T-helper 1 cell treated with Interleukin-12 subunit alpha and Interleukin-12 subunit beta and Interleukin-4 antibody, amounts not matched to agents 30 μg/mL and 1 μg/mL, for 36 hours (primary cell): ENCODE results near the gene LHX5.

ENCODE experiments used
- H3K27ac Mint-ChIP-seq: one replicate; pipeline ENCODE4 v1.8.0; 2021; ENCODE audit warnings: mild to moderate bottlenecking, mixed read lengths
- H3K27me3 Mint-ChIP-seq: one replicate; pipeline ENCODE4 v1.8.0; 2021; ENCODE audit warnings: low read depth, mixed read lengths
- H3K36me3 Mint-ChIP-seq: one replicate; pipeline ENCODE4 v1.8.0; 2021; ENCODE audit warnings: low read depth, mixed read lengths
- H3K4me1 Mint-ChIP-seq: one replicate; pipeline ENCODE4 v1.8.0; 2021; ENCODE audit warnings: low read depth, mixed read lengths
- H3K4me3 Mint-ChIP-seq: one replicate; pipeline ENCODE4 v1.8.0; 2021; ENCODE audit warnings: mild to moderate bottlenecking, moderate library complexity, mixed read lengths
- H3K9me3 Mint-ChIP-seq: one replicate; pipeline ENCODE4 v1.8.0; 2021; ENCODE audit warnings: mixed read lengths

Gene LHX5

DNA sequence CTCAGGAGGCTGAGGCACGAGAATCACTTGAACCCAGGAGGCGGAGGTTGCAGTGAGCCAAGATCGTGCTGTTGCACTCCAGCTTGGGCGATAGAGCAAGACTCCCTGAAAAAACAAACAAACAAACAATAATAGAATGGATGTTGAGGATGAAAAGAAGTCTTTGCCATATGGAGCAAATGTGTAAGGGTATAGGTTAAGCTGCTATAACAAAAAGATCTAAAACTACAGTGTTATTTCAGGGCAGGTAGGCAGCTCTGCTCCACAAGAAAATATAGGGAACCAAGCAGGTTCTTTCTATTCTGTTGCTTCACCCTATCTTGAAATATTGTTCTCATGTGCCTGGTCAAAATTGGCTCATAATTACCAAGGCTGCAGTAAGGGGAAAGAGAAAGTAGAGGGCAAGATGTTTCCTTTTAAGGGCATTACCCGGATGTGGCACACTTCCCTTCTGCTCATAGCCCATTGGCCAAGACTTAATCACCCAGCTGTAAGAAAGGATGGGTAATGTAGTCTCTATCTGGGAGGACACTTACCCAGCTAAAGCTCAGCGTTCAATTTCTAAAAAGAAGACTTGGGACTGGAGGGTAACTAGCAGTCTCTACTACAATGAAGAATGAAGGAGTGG is 26.0 kb downstream of the LHX5 start:
- H3K36me3 Mint-ChIP-seq: no peaks in the 10 kb centered on the region
- H3K4me1 Mint-ChIP-seq: no peaks in the 10 kb centered on the region
- peaks cover 4% of the 10 kb centered on the region for H3K9me3 Mint-ChIP-seq
- H3K4me3 Mint-ChIP-seq: no peak overlapping the region
- H3K27me3 Mint-ChIP-seq: peaks cover 13% of the 10 kb centered on the region
- H3K27ac Mint-ChIP-seq: no peak overlapping the region

DNA sequence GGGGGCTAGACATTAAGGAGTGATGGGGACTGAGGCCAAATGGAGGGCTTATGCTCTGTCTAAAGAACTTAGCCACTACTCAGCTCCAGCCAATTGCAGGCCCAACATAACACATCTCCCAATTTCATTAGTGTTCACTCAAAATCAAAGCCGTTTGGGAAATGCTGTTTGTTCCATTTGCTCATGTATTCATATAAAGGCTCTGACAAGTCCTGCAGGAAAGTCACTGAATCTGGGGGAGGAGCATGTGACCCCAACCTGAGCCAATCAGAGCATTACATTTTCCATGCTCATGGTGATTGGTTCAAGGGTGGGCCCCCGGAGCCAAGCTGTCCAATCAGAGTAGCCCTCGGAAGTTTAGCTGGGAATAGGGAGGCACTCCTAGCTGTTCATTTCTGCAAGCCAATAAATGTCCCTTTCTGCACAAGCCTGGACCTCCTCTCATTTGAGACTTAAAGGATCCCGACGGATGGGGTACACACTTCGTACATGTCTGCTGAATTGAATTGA is 28.6 kb downstream of the LHX5 start:
- H3K9me3 Mint-ChIP-seq: peaks cover 4% of the 10 kb centered on the region
- H3K36me3 Mint-ChIP-seq: no peaks in the 10 kb centered on the region
- no peak overlapping the region for H3K27ac Mint-ChIP-seq
- no peak overlapping the region for H3K4me3 Mint-ChIP-seq
- no peaks in the 10 kb centered on the region for H3K4me1 Mint-ChIP-seq
- peaks cover 7% of the 10 kb centered on the region for H3K27me3 Mint-ChIP-seq

DNA sequence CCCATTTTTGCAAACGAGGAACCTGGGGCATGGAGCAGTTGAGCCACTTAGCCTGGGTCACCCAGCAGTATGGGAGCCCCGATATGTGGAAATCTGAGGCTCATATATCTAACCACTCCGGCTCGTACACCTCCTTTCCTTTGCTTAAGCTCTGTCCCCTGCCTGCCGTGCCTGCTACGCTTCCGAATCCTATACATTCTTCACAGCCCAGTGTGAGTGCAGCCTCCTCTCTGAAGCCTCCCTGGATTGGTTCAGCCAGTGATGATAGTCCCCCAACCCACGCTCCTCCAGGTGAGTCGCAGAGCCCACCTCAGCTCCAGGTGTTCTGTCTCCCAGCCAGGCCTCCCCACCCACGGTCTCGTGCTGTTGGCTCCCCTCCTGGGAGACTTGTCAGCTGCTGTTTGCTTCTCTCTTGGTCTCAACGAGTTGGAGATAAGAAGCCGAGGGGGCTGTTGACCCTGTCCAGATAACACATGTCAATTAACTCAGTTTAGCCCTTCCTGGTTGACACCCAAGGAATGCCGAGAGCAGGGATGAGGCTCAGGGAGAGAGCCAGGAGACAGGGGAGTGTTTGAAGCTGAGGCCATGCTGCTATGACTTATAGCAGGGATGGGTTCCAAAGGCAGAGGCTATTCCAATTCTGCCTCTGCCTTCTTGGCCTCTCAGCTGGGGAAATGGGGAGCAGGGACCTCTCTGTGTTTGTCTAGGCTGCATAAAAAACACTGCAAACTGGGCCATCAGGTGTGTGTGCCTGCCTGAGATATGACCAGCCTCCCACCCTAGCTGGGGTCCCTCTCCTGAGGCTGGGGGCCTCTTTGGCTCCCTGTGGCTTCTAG is 30.5 kb downstream of the LHX5 start:
- Mint-ChIP-seq H3K4me3 (no peak overlapping the region), H3K36me3 (no peaks in the 10 kb centered on the region), H3K27ac (no peak overlapping the region), H3K27me3 (no peaks in the 10 kb centered on the region), H3K4me1 (no peaks in the 10 kb centered on the region), H3K9me3 (peaks cover 3% of the 10 kb centered on the region)

DNA sequence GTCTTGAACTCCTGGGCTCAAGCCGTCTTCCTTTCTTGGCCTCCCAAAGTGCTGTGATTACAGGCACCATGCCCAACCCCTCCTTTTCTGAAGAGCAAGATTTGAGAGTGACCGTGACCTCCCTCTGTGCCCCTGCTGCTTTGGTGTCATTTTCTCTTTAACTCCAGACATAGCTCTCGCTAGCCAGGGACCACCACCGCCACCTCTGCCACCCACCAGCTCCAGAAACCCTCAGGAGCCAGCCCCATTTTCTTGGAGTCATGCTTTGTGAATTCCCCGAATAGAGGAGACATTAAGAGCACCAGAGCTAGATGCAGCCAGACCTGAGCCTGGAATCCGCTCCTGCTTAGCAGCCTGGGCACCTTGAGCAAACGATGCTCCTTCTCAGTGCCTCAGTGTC is 31.3 kb downstream of the LHX5 start:
- Mint-ChIP-seq H3K4me1 (no peaks in the 10 kb centered on the region), H3K27ac (no peak overlapping the region), H3K36me3 (no peaks in the 10 kb centered on the region), H3K9me3 (no peaks in the 10 kb centered on the region), H3K27me3 (no peaks in the 10 kb centered on the region), H3K4me3 (no peak overlapping the region)

DNA sequence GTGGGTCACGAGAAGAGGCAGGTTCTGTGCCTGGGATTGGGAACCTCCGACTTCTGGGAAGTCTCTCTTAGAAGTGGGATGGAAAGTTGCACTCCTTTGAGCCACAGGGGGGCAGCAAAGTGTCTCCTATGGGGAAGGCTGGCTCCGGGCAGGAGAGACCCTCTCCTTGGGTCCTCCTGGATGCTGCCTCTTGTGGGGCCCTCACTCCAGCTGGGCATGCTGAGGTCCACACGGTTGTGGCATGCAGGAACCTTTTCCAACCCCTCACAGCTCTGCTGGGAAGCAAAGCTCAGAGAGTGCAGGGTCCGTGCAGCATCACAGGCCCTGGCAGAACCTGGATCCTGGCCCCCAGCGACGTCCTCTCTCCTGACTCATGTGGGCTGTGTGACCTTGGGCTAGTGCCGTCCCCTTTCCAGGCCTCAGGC is 32.1 kb downstream of the LHX5 start:
- no peaks in the 10 kb centered on the region for H3K9me3 Mint-ChIP-seq
- H3K4me3 Mint-ChIP-seq: no peak overlapping the region
- no peak overlapping the region for H3K27ac Mint-ChIP-seq
- no peaks in the 10 kb centered on the region for H3K4me1 Mint-ChIP-seq
- H3K27me3 Mint-ChIP-seq: no peaks in the 10 kb centered on the region
- H3K36me3 Mint-ChIP-seq: no peaks in the 10 kb centered on the region

DNA sequence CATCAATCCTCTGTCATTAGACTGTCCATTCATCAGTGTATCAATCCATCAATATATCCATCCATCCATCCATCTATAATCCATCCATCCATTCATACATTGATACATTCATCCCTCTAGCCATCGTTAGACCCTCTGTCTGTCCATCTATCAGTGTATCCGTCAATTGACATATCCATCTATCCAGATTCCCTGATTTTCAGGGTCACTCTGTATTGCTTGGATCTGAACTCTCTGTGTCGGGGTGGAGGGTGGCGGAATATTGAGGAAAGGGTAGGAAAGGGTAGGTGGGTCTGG is 32.4 kb downstream of the LHX5 start:
- H3K4me3 Mint-ChIP-seq: no peak overlapping the region
- H3K9me3 Mint-ChIP-seq: no peaks in the 10 kb centered on the region
- H3K4me1 Mint-ChIP-seq: no peaks in the 10 kb centered on the region
- H3K27ac Mint-ChIP-seq: no peak overlapping the region
- no peaks in the 10 kb centered on the region for H3K36me3 Mint-ChIP-seq
- no peaks in the 10 kb centered on the region for H3K27me3 Mint-ChIP-seq

DNA sequence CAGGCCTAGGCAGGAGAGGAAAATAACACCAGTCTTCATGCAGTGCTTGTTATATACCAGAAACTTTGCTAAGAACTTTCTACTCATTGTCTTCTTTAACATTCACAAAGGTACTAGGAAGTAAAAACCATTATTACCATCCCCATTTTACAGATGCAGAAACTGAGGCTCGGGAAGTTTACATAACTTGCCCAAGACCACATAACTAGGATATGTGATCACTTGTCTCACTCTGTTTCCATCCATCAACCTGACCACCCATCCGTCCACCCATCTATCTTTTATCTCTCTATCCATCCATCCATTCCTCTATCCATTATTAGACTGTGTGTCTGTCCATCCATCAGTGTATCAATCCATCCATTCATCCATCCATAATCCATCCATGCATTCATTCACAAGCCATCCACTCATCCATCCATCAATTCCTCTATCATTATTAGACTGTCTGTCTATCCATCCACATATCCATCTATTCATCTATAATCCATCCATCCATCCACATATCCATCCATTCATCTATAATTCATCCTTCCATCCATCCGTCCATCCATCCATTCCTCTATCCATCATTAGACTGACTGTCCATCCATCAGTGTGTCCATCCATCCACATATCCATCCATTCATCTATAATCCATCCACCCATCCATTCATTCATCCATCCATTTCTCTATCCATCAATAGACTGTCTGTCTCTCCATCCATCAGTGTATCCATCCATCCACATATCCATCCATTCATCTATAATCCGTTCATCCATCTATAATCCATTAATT is 33.0 kb downstream of the LHX5 start:
- H3K4me1 Mint-ChIP-seq: no peaks in the 10 kb centered on the region
- H3K9me3 Mint-ChIP-seq: no peaks in the 10 kb centered on the region
- no peak overlapping the region for H3K4me3 Mint-ChIP-seq
- no peaks in the 10 kb centered on the region for H3K36me3 Mint-ChIP-seq
- H3K27me3 Mint-ChIP-seq: no peaks in the 10 kb centered on the region
- no peak overlapping the region for H3K27ac Mint-ChIP-seq

DNA sequence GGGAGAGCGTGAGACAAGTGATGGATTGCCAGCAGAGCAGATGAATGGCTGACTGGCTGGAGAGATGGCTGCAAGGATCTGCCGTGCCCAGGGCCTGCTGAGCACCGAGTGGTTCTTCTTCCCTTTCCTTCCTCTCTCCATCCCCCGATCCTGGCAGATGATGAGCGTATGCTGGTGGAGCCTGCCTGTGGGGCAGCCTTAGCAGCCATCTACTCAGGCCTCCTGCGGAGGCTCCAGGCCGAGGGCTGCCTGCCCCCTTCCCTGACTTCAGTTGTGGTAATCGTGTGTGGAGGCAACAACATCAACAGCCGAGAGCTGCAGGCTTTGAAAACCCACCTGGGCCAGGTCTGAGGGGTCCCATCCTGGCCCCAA is 34.0 kb downstream of the LHX5 start:
- no peaks in the 10 kb centered on the region for H3K36me3 Mint-ChIP-seq
- H3K27me3 Mint-ChIP-seq: no peaks in the 10 kb centered on the region
- H3K27ac Mint-ChIP-seq: no peak overlapping the region
- H3K4me1 Mint-ChIP-seq: no peaks in the 10 kb centered on the region
- no peaks in the 10 kb centered on the region for H3K9me3 Mint-ChIP-seq
- H3K4me3 Mint-ChIP-seq: no peak overlapping the region

DNA sequence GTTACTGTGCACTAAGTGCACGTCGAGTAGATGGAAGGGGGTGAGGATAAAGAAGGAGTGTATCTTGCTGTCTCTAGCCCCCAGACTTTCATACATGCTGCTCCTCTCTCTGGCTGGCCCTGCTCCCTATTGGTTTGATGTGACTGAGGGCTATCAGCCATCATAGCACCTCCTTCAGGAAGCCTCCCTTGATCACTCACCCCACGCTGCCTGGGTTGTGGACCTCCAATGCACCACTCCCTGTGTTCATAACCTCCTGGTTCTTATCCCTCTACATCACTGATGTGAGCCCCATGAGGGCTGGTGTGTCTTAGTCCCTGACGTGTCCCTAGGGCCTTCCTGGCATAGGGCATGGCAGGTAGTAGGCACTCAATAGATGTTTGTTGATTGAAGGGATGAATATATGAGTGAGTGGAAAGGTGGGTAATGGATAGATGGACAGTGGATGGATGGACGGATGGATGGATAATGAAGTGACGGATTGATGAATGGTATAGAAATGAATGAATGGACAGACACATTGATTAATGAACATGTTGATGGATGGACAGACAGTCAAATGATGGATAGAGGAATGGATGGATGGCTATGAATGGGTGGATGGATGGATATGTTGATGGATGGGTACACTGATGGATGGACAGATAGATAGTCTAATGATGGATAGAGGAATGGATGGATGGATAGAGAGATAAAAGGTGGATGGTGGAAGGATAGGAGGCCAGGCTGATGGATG is 34.5 kb downstream of the LHX5 start:
- Mint-ChIP-seq H3K9me3 (no peaks in the 10 kb centered on the region), H3K4me1 (no peaks in the 10 kb centered on the region), H3K27ac (no peak overlapping the region), H3K27me3 (no peaks in the 10 kb centered on the region), H3K4me3 (no peak overlapping the region), H3K36me3 (no peaks in the 10 kb centered on the region)

DNA sequence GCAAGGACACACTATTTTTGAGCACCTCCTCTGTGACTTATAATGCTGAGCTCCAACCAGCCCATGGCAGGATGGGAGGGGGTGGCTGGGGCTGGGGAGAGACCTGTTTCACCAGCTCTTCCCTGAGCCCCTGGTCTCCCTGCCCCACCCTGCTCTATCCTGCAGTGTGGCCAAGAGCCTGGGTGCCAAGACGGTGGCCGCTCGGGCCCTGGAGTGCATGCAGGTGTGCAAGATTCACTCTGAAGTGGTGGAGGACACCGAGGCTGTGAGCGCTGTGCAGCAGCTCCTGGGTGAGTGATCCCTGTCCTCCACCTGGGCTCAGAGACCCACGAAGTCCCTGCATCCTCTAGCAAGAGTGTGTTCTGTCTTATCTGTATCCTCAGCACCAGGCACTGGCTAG is 35.1 kb downstream of the LHX5 start:
- no peaks in the 10 kb centered on the region for H3K36me3 Mint-ChIP-seq
- H3K27ac Mint-ChIP-seq: no peak overlapping the region
- H3K27me3 Mint-ChIP-seq: no peaks in the 10 kb centered on the region
- no peaks in the 10 kb centered on the region for H3K9me3 Mint-ChIP-seq
- H3K4me3 Mint-ChIP-seq: no peak overlapping the region
- H3K4me1 Mint-ChIP-seq: no peaks in the 10 kb centered on the region

DNA sequence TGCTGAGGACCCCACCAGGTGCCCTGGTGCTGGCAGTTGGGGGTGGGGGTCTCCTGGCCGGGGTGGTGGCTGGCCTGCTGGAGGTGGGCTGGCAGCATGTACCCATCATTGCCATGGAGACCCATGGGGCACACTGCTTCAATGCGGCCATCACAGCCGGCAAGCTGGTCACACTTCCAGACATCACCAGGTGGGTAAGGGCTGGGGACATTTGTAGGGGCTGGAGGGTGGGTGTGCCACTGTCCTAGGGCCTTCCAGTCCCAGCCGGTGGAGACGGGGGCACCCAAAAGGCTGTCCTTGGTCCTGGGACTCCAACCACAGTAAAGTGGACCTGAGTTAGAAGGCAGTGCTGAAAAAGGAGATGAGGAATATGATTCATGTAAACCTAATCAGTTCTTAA is 36.3 kb downstream of the LHX5 start:
- Mint-ChIP-seq H3K27ac (no peak overlapping the region), H3K4me3 (no peak overlapping the region), H3K27me3 (no peaks in the 10 kb centered on the region), H3K36me3 (no peaks in the 10 kb centered on the region), H3K4me1 (no peaks in the 10 kb centered on the region), H3K9me3 (no peaks in the 10 kb centered on the region)

DNA sequence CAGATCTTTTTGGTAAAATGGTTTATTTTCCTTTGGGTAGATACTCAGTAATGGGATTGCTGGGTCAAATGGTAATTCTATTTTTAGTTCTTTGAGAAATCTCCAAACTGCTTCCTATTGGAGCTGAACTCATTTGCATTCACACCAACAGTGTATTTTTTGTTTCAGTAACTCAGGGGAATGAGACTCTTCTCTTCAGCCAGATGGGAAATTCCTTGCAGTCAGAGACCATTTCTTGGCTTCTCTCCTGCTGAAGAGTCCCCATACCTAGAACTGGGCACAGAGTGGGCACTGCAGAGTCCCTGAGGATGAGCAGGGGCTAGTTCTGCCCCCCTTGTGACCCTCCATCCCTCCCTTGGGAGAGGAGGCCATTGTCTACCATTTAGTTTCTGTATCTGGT is 38.7 kb downstream of the LHX5 start:
- H3K36me3 Mint-ChIP-seq: no peaks in the 10 kb centered on the region
- no peak overlapping the region for H3K4me3 Mint-ChIP-seq
- H3K27ac Mint-ChIP-seq: no peak overlapping the region
- no peaks in the 10 kb centered on the region for H3K4me1 Mint-ChIP-seq
- H3K27me3 Mint-ChIP-seq: no peaks in the 10 kb centered on the region
- H3K9me3 Mint-ChIP-seq: no peaks in the 10 kb centered on the region

DNA sequence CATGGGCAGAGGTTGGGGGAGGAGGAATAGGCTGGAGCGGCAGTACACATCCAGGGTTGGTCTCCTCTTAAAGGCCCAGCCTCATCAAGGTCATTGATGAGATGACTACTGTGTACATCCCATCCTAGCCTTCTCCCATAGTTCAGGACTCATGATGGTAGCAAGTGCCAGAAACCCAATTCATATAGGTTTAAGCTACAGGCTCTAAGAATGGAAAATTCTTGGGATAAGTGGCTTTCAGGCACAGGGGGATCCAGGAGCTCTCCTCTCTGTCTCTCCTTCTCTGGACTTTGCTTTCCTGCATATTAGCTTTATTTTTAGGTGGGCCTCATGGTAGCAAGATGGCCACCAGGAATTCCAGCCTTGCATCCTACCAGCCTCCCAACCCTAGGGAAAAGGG is 43.2 kb downstream of the LHX5 start:
- Mint-ChIP-seq H3K36me3 (no peaks in the 10 kb centered on the region), H3K9me3 (no peaks in the 10 kb centered on the region), H3K27me3 (no peaks in the 10 kb centered on the region), H3K4me3 (no peak overlapping the region), H3K27ac (no peak overlapping the region), H3K4me1 (peaks cover 2% of the 10 kb centered on the region)

DNA sequence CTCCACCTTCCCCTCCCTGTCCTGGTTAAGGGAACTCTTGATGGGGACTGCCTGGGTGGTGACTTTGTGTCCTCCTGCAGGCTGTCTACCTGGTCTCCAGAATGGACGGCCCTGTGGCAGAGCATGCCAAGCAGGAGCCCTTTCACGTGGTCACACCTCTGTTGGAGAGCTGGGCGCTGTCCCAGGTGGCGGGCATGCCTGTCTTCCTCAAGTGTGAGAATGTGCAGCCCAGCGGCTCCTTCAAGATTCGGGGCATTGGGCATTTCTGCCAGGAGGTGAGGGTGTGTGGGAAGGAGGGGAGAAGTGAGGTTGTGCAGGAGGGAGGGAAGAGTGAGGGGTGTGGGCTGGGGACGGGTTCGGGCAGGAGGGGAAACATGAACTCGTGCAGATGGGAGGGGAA is 43.8 kb downstream of the LHX5 start:
- no peaks in the 10 kb centered on the region for H3K9me3 Mint-ChIP-seq
- H3K27ac Mint-ChIP-seq: no peak overlapping the region
- H3K4me1 Mint-ChIP-seq: peaks cover 4% of the 10 kb centered on the region
- no peaks in the 10 kb centered on the region for H3K36me3 Mint-ChIP-seq
- no peak overlapping the region for H3K4me3 Mint-ChIP-seq
- H3K27me3 Mint-ChIP-seq: no peaks in the 10 kb centered on the region
